ENCODE results near the gene LOXL3.

The LOXL3 gene, protein sequence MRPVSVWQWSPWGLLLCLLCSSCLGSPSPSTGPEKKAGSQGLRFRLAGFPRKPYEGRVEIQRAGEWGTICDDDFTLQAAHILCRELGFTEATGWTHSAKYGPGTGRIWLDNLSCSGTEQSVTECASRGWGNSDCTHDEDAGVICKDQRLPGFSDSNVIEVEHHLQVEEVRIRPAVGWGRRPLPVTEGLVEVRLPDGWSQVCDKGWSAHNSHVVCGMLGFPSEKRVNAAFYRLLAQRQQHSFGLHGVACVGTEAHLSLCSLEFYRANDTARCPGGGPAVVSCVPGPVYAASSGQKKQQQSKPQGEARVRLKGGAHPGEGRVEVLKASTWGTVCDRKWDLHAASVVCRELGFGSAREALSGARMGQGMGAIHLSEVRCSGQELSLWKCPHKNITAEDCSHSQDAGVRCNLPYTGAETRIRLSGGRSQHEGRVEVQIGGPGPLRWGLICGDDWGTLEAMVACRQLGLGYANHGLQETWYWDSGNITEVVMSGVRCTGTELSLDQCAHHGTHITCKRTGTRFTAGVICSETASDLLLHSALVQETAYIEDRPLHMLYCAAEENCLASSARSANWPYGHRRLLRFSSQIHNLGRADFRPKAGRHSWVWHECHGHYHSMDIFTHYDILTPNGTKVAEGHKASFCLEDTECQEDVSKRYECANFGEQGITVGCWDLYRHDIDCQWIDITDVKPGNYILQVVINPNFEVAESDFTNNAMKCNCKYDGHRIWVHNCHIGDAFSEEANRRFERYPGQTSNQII

DNA sequence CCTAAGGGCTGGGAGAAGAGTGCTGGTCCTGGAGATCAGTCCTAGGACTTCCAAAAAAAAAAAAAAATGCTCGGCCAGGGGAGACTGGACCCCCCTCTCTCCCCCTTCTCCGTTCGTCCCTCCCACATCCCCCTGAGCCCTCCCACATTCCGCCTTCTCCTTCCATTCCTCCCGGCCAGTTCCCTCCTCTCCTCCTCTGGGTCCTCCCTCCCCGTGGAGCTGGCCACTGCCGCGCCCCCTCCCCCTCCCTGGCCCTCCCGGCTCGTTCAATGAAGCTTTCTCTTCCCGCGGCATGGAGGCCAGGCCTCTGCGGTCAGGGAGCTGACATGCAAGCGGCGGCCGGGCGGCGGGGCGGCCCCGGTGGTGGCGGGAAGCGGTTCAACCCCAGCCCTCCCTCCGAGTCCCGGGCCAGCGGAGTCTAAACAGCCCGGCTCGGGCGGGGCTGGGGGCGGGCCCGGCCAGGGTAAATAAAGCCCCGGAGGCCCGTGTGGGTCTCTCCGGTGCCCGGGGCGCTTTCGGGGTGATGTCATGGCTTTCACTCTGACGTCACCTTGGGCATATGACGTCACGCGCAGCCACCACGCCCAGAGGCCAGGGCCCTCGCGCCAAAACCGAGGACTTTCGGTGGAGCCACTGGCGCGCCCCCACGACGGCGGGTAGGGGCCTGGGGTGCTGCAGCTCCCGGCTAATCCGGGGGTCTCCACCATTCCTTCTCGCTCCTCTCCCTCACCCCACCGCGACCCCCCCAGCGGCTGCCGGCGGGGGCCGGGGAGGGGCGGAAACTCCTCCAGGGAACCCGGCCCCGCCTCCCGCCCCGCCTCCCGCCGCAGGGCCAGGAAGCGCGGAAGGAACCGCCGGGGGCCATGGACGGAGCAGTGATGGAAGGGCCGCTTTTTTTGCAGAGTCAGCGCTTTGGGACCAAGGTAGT, at the start of gene LOXL3, which contains the start of gene DOK1:
Gene LOXL3, minus strand, starts transcription at position 51 of the 928 bp plus-strand sequence. CDS start 1,308 bp downstream, outside the sequence.
Gene DOK1, plus strand, starts transcription at position 829 of the 928 bp plus-strand sequence. Its CDS starts 35 bp downstream, at position 864.
- DNase-seq = peak; percentile 76 to 88

DNA sequence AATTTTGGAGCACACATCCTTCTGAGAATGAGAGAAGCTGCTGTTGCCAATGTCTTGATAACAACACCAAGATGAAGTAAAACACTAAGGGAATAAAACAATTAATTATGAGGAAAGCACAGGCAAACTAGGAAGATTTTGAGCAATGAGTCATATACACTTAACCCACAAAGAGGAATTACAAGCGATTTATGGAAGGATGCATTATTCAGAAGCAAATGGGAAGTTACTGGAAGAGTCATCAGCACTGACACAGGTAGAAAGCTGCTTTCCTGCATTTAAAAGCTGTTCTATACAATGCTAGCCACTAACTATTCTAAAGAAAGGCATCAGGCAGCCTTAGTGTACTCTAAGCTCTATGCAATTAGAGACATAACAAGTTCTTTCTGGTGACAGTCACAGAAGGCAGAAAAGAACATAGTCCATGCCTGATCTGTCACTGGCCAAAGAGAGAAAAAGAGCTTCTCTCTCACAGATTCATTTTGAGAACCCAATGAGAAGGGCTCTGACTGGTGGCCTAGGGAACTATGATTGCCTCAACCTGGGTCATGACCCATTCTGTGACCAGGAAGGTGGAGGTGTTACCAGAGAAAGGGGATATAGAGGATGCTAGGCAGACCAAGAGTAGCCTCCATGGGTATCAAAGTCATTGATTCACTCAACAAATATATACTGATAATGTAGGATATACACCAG, 49.0 kb upstream of the LOXL3 start:
- no peak for DNase-seq

DNA sequence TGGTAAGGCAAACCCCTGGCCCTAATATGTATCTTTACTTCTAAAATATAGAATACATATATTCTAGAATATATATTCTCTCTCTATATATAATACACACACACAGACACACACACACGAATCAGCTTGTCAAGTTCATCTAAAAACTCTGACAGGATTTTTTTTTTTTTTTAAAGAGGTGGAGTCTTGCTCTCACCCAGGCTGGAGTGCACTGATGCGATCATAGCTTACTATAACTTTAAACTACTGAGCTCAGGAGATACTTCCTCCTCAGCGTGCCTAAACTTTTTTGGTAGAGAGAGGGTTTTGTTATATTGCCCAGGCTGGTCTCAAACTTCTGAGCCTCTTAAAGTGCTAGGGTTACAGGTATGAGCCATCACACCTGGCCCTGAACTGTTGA, 45.9 kb upstream of the LOXL3 start:
- no peak for DNase-seq

DNA sequence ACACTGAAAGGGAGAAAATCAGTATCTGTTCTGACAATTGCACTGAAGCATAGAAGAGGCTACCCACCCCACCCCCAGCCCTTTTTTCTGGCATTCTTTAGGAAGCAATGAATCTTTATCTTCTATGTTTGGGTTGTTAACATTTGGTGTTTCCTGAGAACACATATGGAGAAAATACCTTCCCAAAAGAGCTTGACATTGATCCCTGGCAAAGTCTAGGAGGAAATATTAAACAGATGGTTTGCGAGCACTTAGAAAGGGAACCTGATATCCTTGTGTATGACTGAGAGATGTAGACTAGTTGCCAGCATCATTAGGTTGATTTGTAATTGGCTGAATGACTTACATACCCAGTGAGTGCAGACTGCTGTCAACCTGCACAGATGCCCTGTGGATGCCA, 43.7 kb upstream of the LOXL3 start:
- DNase-seq = no peak

DNA sequence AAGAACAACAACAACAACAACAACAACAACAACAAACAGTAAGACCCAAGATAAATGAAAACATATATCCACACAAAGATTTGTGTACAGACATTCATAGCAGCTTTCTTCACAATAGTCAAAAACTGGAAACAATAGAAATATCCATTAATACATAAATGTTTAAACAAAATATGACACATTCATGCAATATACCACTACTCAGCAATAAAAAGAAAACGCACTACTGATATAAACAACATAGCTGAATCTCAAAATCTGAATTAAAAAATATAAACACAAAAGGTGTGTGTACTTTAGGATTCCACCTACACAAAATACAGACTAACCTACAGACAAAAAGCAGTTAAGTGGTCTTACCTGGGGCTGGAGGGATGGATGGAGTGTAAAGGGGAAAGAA, 42.8 kb upstream of the LOXL3 start:
- DNase-seq = no peak

DNA sequence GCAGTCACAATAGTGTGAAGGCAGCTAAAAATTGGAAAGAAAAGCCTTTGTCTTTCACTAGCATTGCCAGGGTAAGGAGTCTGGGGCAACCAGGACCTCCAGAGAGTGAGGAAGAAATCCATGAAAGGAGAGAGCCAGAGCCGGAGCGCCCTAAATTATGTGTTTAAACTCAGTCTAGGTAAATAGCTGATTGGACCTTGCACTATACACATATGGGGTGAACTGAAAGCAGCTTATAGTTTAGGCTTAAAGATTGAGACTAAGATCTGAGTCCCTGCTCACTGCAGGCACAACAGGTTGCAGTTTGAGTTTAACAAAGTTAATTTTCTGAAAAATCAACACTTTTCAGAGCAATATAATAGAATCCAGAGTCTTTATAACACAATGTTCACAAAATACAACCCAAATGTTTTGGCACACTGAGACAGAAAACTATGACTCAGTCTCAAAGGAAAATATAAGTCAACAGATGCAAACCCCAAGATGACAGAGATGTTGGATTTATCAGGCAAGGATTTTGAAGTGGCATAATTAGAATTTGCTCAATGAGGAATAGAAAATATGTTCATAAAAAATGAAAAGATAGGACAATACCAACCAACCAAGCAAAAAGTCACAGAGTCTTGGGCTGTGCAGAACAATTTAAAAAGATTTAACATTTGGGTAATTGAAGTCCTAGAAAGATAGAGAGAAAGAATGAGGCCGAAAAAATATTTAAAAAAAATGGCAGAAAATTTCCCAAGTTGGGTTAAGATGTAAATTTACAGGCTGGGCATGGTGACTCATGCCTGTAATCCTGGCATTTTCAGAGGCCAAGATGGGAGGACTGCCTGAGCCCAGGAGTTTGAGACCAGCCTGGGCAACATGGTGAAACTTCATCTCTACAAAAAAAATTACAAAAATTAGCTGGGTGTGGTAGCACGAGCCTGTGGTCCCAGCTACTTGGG, 40.4 kb upstream of the LOXL3 start:
- DNase-seq = no peak

DNA sequence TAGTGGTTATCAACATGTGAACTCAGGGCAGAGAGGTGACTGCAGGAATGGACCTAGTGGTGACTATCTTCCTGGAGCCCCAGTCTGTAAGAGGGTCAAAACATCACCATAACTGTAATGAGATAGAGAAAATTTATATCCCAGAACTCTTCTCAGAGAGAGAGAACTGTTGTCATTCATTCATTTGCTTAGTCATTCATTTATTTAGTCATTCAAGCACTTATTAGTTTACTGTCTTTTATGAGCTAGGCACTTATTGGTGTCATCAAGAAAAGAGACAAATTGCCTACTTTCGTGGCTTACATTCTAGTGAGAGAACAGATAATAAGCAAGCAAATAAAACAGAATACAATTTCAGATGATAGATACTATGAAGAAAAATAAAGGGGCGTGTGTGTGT, 34.9 kb upstream of the LOXL3 start:
- DNase-seq = no peak

DNA sequence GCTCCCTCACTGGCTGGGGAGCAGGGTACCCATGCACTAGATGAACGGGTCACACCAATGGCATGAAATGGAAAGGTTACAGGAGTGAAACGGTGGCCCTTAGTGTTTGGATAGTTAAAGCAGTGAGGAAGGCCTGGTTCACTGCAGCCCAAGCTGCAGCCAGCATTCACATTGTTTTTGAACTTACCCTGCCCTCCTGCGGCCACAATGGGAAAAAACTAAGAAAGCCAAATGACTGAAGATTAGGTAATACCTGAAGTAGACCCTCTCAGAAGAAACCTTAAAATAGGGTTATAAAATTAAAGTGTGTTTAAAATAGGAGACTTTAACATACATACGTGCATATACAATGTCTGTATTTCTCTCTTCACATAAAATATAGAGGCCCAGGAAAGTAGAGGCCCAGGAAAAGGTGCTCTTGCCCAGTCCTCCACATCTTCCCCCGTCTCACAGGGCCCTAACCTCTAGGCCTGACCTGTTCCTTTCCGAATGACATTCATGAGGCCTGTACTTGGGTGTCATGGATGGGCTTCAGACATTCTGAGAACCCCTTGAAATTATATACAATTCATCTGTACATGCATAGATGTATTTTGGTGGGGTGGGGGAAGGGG, 34.0 kb upstream of the LOXL3 start:
- peak; percentile 71 to 79 for DNase-seq

DNA sequence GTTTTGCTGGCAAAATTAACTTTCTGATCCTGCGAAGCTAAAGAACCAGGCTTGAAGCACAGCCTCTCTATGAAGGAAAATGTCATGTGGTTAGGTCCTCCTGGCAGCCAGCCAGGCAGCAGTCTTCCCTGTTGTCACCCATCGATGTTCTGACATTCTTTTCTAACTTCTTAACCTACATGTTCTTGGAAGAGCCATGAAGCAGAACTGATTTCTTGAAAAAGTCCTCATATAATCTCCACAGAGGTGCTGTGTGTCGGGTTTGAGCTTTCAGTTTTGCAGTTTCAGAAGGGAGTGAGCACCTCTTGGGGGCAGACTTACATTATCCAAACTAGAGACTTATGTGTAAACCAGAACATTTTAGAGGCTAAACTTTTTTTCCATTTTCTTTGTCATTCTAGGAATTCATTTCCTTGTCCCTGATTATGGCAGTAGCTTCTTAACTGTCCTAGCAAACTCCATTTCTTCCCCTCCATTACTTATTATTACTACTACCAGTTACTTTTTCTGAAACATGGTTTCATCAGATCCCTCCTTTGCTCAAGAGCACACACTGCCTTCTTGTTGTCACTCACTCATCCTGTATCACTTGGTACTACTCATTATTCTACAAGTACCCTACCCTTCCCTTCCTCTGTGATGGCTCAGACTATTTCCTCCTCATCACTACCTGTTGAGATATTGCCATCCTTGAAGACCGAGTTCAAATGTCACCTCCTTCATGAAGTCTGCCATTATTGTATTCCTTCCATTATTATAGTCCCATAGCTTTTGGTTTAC, 31.9 kb upstream of the LOXL3 start:
- DNase-seq = peak in 1 of 2 donors; percentile 2

DNA sequence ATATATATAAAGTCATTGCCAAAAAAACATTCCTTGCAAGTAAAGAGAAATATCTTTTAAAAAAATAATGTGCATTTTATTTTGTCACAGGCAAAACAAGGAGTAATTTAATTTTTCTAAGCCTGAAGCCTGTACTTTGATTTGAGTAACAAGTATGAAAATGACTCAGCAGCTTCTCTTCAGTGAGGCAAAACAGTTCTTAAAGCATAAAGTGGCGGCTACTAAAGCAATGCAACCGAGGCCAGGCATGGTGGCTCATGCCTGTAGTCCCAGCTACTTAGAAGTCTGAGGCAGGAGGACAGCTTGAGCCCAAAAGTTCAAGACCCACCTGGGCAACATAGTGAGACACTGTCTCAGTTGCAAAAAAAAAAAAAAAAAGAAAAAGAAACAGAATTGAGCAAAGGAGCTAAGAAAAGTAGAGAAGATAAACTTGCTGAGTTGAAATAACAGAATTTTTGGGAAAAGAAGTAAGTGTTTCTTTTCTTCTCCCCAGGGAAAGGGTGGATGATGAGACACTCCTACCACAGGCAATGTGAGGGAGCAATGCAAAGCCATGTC, 30.4 kb upstream of the LOXL3 start:
- no peak for DNase-seq

DNA sequence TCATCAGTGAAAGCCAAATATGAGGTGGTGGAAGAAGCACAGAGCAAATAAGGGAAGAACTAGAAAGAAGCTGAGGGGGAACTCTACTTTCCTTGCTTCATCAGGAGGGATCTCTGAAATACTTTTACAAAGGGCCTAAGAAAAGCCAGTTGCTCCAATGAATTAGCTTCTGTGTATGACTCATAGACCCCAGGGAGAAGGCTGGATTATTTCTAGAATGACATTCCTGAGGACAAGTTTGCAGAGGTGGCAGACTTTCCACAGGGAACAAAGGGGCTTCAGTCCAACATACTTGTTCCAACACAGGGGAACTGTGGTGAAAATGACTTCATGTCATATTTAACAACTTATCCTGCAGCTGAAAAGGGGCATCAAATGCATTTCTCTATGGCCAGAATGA, 29.8 kb upstream of the LOXL3 start:
- no peak for DNase-seq

DNA sequence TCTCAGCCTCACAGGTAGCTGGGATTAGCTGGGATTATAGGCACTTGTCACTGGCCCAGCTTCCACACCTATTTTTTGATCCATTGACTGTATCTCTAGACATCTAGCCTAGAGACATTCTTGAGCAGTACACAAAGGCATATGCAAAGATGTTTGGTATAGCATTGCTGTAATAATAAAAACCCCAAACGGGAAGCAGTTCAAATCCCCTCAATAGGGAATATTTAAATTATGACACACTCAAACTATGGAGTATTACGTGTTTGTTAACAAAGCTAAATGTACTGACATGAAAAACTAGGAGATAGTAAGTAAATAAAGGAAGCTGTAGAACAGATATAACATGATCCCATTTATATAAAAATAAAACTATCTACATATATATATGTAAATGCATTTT, 28.4 kb upstream of the LOXL3 start:
- no peak for DNase-seq

DNA sequence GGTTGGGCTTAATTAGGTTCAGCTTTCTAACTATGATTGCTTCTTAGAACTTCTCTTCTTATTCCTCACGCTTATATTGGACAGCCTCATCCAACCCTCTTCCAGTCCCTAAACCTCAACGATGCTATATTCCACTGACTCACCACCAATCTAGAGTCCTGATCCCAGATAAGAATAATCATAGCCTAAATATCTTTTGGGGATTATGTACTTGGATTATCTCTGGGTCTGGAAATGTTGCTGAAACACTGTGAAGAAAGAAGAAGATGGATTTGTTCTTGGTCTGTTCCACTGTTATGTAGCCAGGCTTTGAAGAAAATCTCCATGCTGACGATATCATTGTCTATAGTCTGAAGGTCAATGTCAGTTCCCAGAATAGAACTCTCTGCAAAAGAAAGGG, 27.7 kb upstream of the LOXL3 start:
- no peak for DNase-seq

DNA sequence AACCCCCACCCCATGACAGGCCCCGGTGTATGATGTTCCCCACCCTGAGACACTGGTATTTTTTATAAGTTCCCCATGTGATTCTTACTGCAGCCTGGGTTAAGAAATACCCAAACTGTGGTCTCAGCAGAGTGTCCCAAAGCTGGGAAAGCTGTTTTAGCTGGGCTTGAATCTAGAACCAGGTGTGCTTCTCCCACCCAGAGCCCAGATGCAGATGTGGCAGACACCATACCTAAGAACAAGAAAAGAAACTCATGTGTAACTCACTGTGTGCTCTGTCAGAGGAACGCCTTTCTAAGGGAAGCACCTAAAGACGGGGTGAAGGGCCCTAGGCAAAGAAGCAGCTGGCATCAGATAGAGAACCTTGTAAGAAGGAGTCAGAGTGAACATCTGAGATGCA, 24.7 kb upstream of the LOXL3 start:
- no peak for DNase-seq

DNA sequence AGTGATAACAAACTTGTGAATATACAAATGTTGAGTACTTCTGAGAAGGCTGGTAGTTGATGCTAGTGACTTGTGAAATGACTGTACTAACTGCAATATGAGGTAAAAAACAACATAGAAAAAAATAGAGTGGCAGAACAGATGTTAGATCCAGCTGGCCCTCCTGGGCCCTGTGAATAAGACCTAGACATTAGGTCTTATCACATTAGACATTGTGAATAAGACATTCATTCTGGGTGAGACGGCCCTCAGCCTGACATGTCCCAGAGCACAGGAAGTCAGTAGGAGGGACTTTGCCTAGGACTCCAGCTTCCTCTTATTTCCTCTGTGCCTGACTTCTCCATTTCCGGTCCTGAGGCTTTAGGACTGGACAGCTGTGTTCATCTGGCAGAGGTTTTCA, 23.7 kb upstream of the LOXL3 start:
- DNase-seq = no peak

DNA sequence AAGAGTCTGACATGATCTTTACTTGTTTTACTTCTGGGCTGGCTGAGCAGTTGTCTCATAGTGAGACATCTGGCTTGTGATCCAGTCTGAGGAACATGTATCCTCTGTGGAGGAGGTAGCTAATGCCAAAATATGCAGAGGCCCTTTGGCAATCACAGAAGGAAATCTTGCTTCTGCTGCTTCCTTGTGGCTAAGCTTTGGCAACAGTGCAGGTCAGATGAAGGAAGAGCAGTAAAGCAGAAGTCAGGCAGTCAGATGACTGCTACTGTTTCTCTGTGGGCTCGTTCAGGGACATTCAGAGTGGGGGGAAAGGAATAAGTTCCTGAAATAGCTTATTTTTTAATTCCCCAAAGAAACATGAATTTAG, 23.1 kb upstream of the LOXL3 start:
- DNase-seq = peak in 1 of 2 donors; percentile 11

DNA sequence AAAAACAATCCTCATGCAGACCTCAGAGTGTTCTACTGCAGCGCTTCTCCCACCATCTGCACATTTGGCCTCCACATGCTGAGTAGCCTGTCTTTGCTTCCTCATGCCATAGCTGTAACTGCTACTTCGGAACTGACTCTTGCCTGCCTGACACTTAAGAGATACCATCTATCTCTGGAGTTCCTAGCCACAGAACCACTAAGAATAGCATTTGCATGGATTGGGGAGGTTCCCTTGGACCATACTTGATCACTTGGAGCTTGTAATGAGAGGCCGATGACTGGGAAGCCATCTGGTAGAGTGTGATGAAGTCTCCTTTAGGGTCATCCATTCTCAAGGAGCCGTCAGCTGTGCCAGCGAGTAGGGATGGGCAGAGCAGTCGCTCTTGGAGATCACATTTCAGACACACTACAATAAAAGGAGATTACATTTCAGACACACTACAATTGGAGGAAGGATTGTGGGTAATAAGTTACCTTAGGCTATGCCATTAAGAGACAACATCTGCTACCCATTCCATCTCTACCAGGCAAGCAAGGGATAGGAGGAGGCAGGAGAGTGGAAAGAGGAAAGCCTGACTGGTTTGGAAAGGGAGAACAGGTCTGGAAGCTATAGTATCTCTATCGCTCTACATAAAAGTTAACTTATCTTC, 22.6 kb upstream of the LOXL3 start:
- DNase-seq = no peak

DNA sequence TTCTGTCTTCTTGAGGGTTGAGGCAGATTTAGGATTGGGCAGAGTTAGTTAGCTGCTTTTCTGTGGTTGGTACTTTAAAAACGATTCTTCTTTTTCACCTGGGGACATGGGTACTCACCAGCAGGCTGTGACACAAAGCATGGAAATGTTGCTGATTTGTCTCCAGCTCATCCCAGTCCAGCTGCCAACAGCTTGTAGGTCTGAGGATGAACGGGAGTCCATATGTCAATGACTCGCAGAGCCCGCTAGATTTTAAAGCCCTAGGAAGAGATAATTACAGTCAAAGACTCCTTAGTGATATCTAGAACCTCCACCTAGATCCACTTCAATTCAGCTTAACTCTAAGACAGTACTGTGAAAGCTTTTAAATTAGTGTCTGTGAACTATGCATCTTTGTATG, 21.6 kb upstream of the LOXL3 start:
- no peak for DNase-seq

Data from CD4-positive, alpha-beta T cell treated with Interferon alpha-2 for 1 hour (primary cell).